HEK293 (cell line): ENCODE results near the gene SH3BP4.

ENCODE experiments used
- YY1 ChIP-seq: fragments of 450-650 bp; formaldehyde crosslinking; IDR thresholded peaks from 2 replicates; pipeline ENCODE4 v1.5.1; 2018; ENCODE audit warnings: missing biosample characterization, missing genetic modification characterization
- ZFP3 ChIP-seq: fragments of 450-650 bp; formaldehyde crosslinking; IDR thresholded peaks from 2 replicates; pipeline ENCODE4 v1.5.1; 2016; ENCODE audit warnings: low read depth, missing biosample characterization, missing genetic modification characterization
- ZNF138 ChIP-seq: fragments of 450-650 bp; formaldehyde crosslinking; IDR thresholded peaks from 2 replicates; pipeline ENCODE4 v1.5.1; 2016; ENCODE audit warnings: missing biosample characterization, missing genetic modification characterization, borderline replicate concordance
- ZNF221 ChIP-seq: fragments of 450-650 bp; formaldehyde crosslinking; IDR thresholded peaks from 2 replicates; pipeline ENCODE4 v1.5.1; 2017; ENCODE audit warnings: missing biosample characterization, missing genetic modification characterization, borderline replicate concordance
- ZNF335 ChIP-seq: fragments of 450-650 bp; formaldehyde crosslinking; conservative IDR thresholded peaks from 2 replicates; pipeline ENCODE4 v1.5.1; 2016; ENCODE audit warnings: missing biosample characterization, missing genetic modification characterization
- ZNF350 ChIP-seq: fragments of 450-650 bp; formaldehyde crosslinking; IDR thresholded peaks from 2 replicates; pipeline ENCODE4 v1.5.0; 2017; ENCODE audit warnings: missing biosample characterization, mild to moderate bottlenecking, missing genetic modification characterization
- ZNF48 ChIP-seq: fragments of 450-650 bp; formaldehyde crosslinking; IDR thresholded peaks from 2 replicates; pipeline ENCODE4 v1.5.1; 2016; ENCODE audit warnings: missing biosample characterization, missing genetic modification characterization
- ZNF792 ChIP-seq: fragments of 450-650 bp; formaldehyde crosslinking; IDR thresholded peaks from 2 replicates; pipeline ENCODE4 v1.5.1; 2016; ENCODE audit warnings: missing biosample characterization, missing genetic modification characterization
- TF ChIP-seq, protein P1 (sequence below): fragments of 450-650 bp; formaldehyde crosslinking; IDR thresholded peaks from 2 replicates; pipeline ENCODE4 v1.5.1; 2017; ENCODE audit warnings: missing biosample characterization, missing genetic modification characterization
- TF ChIP-seq, protein P2 (sequence below): fragments of 450-650 bp; formaldehyde crosslinking; IDR thresholded peaks from 2 replicates; pipeline ENCODE4 v1.5.1; 2016; ENCODE audit warnings: missing biosample characterization, missing genetic modification characterization

DNA sequence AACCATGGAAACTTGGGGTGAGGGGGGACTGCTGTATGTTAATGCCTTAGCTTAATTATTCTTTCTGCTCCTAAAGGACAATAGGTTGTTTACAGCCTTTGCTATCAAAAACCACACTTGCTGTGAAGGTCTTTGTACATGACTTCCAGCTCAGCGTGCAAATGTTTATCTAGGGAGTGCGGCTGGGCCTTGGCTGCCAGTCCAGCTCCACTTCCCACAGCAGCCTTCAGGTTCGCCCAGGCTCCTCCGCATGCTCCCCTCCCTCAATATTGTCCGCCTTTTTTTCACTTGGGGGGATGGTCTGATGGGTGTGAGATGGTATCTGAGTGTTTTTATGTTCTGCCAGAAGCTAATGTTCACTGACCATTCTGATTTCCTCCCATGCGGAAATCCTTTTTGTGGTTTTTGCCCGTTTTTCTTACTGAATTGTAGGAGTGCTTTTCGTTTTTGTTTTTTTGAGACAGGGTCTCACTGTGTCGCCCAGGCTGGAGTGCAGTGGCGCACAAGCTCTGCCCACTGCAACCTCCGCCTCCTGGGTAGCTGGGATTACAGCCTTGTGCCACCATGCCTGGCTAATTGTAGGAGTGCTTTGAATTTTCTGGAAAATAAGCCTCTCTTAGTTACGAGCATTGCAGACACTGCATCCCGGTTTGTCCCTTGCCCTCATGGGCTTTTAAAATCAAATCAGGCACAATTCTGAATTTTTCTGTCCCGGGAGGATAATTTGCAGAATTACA lies 28.8 kb downstream of the SH3BP4 start:
- TF ChIP-seq ZNF48 (no peak), YY1 (tag by site-specific recombination) (no peak), ZNF792 (tag by site-specific recombination) (no peak), ZNF221 (tag by site-specific recombination) (no peak), ZNF138 (tag by site-specific recombination) (no peak), ZFP3 (tag by site-specific recombination) (no peak), ZNF335 (tag by site-specific recombination) (no peak), ZNF350 (tag by site-specific recombination) (no peak)
- TF ChIP-seq, protein P1, sequence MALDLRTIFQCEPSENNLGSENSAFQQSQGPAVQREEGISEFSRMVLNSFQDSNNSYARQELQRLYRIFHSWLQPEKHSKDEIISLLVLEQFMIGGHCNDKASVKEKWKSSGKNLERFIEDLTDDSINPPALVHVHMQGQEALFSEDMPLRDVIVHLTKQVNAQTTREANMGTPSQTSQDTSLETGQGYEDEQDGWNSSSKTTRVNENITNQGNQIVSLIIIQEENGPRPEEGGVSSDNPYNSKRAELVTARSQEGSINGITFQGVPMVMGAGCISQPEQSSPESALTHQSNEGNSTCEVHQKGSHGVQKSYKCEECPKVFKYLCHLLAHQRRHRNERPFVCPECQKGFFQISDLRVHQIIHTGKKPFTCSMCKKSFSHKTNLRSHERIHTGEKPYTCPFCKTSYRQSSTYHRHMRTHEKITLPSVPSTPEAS, result no peak
- TF ChIP-seq, protein P2, sequence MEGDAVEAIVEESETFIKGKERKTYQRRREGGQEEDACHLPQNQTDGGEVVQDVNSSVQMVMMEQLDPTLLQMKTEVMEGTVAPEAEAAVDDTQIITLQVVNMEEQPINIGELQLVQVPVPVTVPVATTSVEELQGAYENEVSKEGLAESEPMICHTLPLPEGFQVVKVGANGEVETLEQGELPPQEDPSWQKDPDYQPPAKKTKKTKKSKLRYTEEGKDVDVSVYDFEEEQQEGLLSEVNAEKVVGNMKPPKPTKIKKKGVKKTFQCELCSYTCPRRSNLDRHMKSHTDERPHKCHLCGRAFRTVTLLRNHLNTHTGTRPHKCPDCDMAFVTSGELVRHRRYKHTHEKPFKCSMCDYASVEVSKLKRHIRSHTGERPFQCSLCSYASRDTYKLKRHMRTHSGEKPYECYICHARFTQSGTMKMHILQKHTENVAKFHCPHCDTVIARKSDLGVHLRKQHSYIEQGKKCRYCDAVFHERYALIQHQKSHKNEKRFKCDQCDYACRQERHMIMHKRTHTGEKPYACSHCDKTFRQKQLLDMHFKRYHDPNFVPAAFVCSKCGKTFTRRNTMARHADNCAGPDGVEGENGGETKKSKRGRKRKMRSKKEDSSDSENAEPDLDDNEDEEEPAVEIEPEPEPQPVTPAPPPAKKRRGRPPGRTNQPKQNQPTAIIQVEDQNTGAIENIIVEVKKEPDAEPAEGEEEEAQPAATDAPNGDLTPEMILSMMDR, result no peak
